Measurements from ENCODE around the gene RAB23.
"Not testable (repeated sequence)": the region's sequence is repeated elsewhere in the genome, so short reads cannot be mapped to it uniquely, and the experiment has no call there.

RAB23 gene

GRCh38 chr6:57221936-57222742 is at the start of gene RAB23:
RAB23 (minus strand) TSS chr6:57222307; CDS start chr6:57210380, 11,927 bp downstream.
- no peak for FAIRE-seq

- no peak for FAIRE-seq
These were observed 46.2 kb upstream of the RAB23 start for GRCh38 chr6:57268294-57268640.

- peak; percentile 58 for FAIRE-seq
These were observed 45.6 kb upstream of the RAB23 start for GRCh38 chr6:57267586-57268293.

GRCh38 chr6:57265755-57266221 is 43.7 kb upstream of the RAB23 start:
- FAIRE-seq, result no peak

GRCh38 chr6:57263739-57264138 is 41.6 kb upstream of the RAB23 start:
- FAIRE-seq, result no peak

- no peak for FAIRE-seq
These were observed 41.0 kb upstream of the RAB23 start for GRCh38 chr6:57262901-57263694.

- FAIRE-seq, result no peak
These were observed 40.4 kb upstream of the RAB23 start for GRCh38 chr6:57262488-57262887.

GRCh38 chr6:57261926-57262325 is 39.8 kb upstream of the RAB23 start:
- no peak for FAIRE-seq

GRCh38 chr6:57259064-57259463 is 37.0 kb upstream of the RAB23 start:
- FAIRE-seq, result no peak

GRCh38 chr6:57257911-57258541 is 35.9 kb upstream of the RAB23 start:
- FAIRE-seq, result no peak

- FAIRE-seq, result no peak
These were observed 34.4 kb upstream of the RAB23 start for GRCh38 chr6:57256541-57256940.

GRCh38 chr6:57255451-57256169 is 33.5 kb upstream of the RAB23 start:
- no peak for FAIRE-seq

- FAIRE-seq, result no peak
These were observed 32.1 kb upstream of the RAB23 start for GRCh38 chr6:57254055-57254717.

- no peak for FAIRE-seq
These were observed 30.9 kb upstream of the RAB23 start for GRCh38 chr6:57252975-57253374.

- FAIRE-seq, result no peak
These were observed 30.0 kb upstream of the RAB23 start for GRCh38 chr6:57252137-57252536.

- FAIRE-seq, result no peak
These were observed 28.2 kb upstream of the RAB23 start for GRCh38 chr6:57250348-57250747.

- no peak for FAIRE-seq
These were observed 26.3 kb upstream of the RAB23 start for GRCh38 chr6:57248311-57248895.

- FAIRE-seq, result no peak
These were observed 25.5 kb upstream of the RAB23 start for GRCh38 chr6:57247603-57248002.

GRCh38 chr6:57246307-57246706 is 24.2 kb upstream of the RAB23 start:
- no peak for FAIRE-seq

- no peak for FAIRE-seq
These were observed 21.8 kb upstream of the RAB23 start for GRCh38 chr6:57243954-57244353.

- FAIRE-seq, result not testable (repeated sequence)
These were observed 21.4 kb upstream of the RAB23 start for GRCh38 chr6:57243526-57243925.
